ENCODE results near the gene S1PR5.
"Not testable (repeated sequence)": the region's sequence is repeated elsewhere in the genome, so short reads cannot be mapped to it uniquely, and the experiment has no call there.

DNA sequence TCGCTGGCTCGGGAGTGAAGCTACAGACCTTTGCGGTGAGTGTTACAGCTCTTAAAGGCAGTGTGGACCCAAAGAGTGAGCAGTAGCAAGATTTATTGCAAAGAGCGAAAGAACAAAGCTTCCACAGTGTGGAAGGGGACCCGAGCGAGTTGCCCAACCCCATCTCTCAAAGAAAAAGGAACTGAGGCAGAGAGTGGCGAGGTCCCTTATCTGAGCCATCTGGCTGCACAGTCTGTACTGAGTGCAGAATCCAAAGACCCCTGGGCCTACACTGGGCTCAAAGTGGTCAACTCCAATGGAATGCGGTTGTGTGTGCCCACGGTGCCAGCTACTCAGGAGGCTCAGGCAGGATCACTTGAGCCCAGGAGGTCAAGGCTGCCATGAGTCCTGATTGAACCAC is 21.8 kb upstream of the S1PR5 start:
- TF ChIP-seq L3MBTL2 (conservative IDR thresholded peaks at IDR 0.05); FOXK2 (IDR thresholded peaks at IDR 0.05); SUZ12 (IDR thresholded peaks at IDR 0.05); ZNF384 (IDR thresholded peaks at IDR 0.05); HDGF (IDR thresholded peaks at IDR 0.05; ENCODE audit: borderline replicate concordance); SP1 (IDR thresholded peaks at IDR 0.05); FOXM1 (IDR thresholded peaks at IDR 0.05; ENCODE audit: borderline replicate concordance); ELF4 (IDR thresholded peaks at IDR 0.05): not testable (repeated sequence)
- TF ChIP-seq, protein P1, sequence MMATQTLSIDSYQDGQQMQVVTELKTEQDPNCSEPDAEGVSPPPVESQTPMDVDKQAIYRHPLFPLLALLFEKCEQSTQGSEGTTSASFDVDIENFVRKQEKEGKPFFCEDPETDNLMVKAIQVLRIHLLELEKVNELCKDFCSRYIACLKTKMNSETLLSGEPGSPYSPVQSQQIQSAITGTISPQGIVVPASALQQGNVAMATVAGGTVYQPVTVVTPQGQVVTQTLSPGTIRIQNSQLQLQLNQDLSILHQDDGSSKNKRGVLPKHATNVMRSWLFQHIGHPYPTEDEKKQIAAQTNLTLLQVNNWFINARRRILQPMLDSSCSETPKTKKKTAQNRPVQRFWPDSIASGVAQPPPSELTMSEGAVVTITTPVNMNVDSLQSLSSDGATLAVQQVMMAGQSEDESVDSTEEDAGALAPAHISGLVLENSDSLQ (IDR thresholded peaks at IDR 0.05), result not testable (repeated sequence)

All from HEK293T (cell line).